ENCODE results near the gene LMO7.

Gene LMO7

GRCh38 chr13:75798353-75799255, 162.5 kb downstream of the LMO7 start:
- DNase-seq = peak in 1 of 58 donors; percentile 4

GRCh38 chr13:75800545-75800944, 164.4 kb downstream of the LMO7 start:
- no peak for DNase-seq

GRCh38 chr13:75801388-75801945, 165.3 kb downstream of the LMO7 start:
- no peak for DNase-seq

- no peak for DNase-seq
These were observed 166.0 kb downstream of the LMO7 start for GRCh38 chr13:75802161-75802560.

GRCh38 chr13:75803164-75803611, 167.1 kb downstream of the LMO7 start:
- DNase-seq = no peak

GRCh38 chr13:75804054-75804453, 167.9 kb downstream of the LMO7 start:
- peak in 6 of 58 donors; percentile 9 to 35 (median 28) for DNase-seq

GRCh38 chr13:75804605-75805004, 168.5 kb downstream of the LMO7 start:
- no peak for DNase-seq

- peak in 2 of 58 donors; percentile 3 to 26 for DNase-seq
These were observed 170.0 kb downstream of the LMO7 start for GRCh38 chr13:75806117-75806516.

GRCh38 chr13:75811361-75811760, 175.2 kb downstream of the LMO7 start:
- no peak for DNase-seq

GRCh38 chr13:75811841-75812240, 175.7 kb downstream of the LMO7 start:
- DNase-seq = no peak

GRCh38 chr13:75812751-75813181, 176.6 kb downstream of the LMO7 start:
- DNase-seq = no peak

- no peak for DNase-seq
These were observed 177.2 kb downstream of the LMO7 start for GRCh38 chr13:75813323-75813722.

GRCh38 chr13:75818179-75818967, 182.2 kb downstream of the LMO7 start:
- DNase-seq = no peak

- DNase-seq = no peak
These were observed 182.8 kb downstream of the LMO7 start for GRCh38 chr13:75818968-75819225.

- no peak for DNase-seq
These were observed 189.0 kb downstream of the LMO7 start for GRCh38 chr13:75825161-75825560.

GRCh38 chr13:75825594-75825993, 189.5 kb downstream of the LMO7 start:
- DNase-seq = no peak

GRCh38 chr13:75826391-75826790, 190.3 kb downstream of the LMO7 start:
- no peak for DNase-seq

GRCh38 chr13:75829830-75830229, 193.7 kb downstream of the LMO7 start:
- no peak for DNase-seq

- no peak for DNase-seq
These were observed 194.7 kb downstream of the LMO7 start for GRCh38 chr13:75830842-75831241.

- no peak for DNase-seq
These were observed 195.3 kb downstream of the LMO7 start for GRCh38 chr13:75831389-75831788.

GRCh38 chr13:75832812-75833211, 196.7 kb downstream of the LMO7 start:
- DNase-seq = no peak

- no peak for DNase-seq
These were observed 200.3 kb downstream of the LMO7 start for GRCh38 chr13:75836441-75836840.
